ENCODE results near the gene DRP2. TPM values are rescaled to one million over a fixed set of nuclear protein-coding genes. Genes with fewer than 3 reads are reported as not detected.
"Not testable (repeated sequence)": the region's sequence is repeated elsewhere in the genome, so short reads cannot be mapped to it uniquely, and the experiment has no call there.

The DRP2 gene
- not detected for total RNA-seq
- long read RNA-seq, result 0 reads

GRCh38 chrX:101219116-101219863 is at the start of gene DRP2:
DRP2 (plus strand) TSS chrX:101219786; CDS start chrX:101231648, 11,862 bp downstream.
- H3K4me3 ChIP-seq, result no peak within 1 kb of the TSS
- no peak for TF ChIP-seq CTCF (IDR thresholded peaks at IDR 0.05)
- H3K4me1 ChIP-seq, result no peaks in the 10 kb centered on the region
- H3K27ac ChIP-seq, result no peak within 1 kb of the TSS
- H3K36me3 ChIP-seq, result no peaks in the 10 kb centered on the region
- DNase-seq (no peak), ATAC-seq (no peak)
- no peaks in the 10 kb centered on the region for H3K27me3 ChIP-seq (ENCODE audit: low read depth)
- no peaks in the 10 kb centered on the region for H3K9me3 ChIP-seq
- intact Hi-C loops (cut with DNase I), result no loop called here

GRCh38 chrX:101171883-101172400 is 47.6 kb upstream of the DRP2 start:
- DNase-seq (no peak), ATAC-seq (no peak)
- H3K27ac ChIP-seq, result no peak overlapping the region
- H3K4me3 ChIP-seq, result no peak overlapping the region
- no peaks in the 10 kb centered on the region for H3K9me3 ChIP-seq
- no peaks in the 10 kb centered on the region for H3K36me3 ChIP-seq
- H3K27me3 ChIP-seq (ENCODE audit: low read depth), result no peaks in the 10 kb centered on the region
- intact Hi-C loops (cut with DNase I), result no loop called here
- no peak for TF ChIP-seq CTCF (IDR thresholded peaks at IDR 0.05)
- H3K4me1 ChIP-seq, result no peaks in the 10 kb centered on the region

GRCh38 chrX:101176439-101176838 is 43.1 kb upstream of the DRP2 start:
- DNase-seq, result no peak
- intact Hi-C loops (cut with DNase I), result no loop called here
- no peak overlapping the region for H3K27ac ChIP-seq
- no peaks in the 10 kb centered on the region for H3K36me3 ChIP-seq
- H3K4me1 ChIP-seq, result no peaks in the 10 kb centered on the region
- no peaks in the 10 kb centered on the region for H3K27me3 ChIP-seq (ENCODE audit: low read depth)
- no peak for TF ChIP-seq CTCF (IDR thresholded peaks at IDR 0.05)
- no peaks in the 10 kb centered on the region for H3K9me3 ChIP-seq
- ATAC-seq, result no peak
- H3K4me3 ChIP-seq, result no peak overlapping the region

GRCh38 chrX:101184876-101185275 is 34.7 kb upstream of the DRP2 start:
- H3K4me1 ChIP-seq; H3K36me3 ChIP-seq; H3K27me3 ChIP-seq (ENCODE audit: low read depth); intact Hi-C loops (cut with DNase I); DNase-seq; H3K4me3 ChIP-seq; H3K27ac ChIP-seq; ATAC-seq; H3K9me3 ChIP-seq: not testable (repeated sequence)

- H3K27me3 ChIP-seq (ENCODE audit: low read depth); H3K27ac ChIP-seq; H3K36me3 ChIP-seq; H3K9me3 ChIP-seq; H3K4me3 ChIP-seq; H3K4me1 ChIP-seq; ATAC-seq; intact Hi-C loops (cut with DNase I); DNase-seq: not testable (repeated sequence)
These were observed 31.6 kb upstream of the DRP2 start for GRCh38 chrX:101187961-101188360.

GRCh38 chrX:101190736-101191135 is 28.9 kb upstream of the DRP2 start:
- H3K27ac ChIP-seq, result no peak overlapping the region
- intact Hi-C loops (cut with DNase I), result no loop called here
- H3K27me3 ChIP-seq (ENCODE audit: low read depth), result no peaks in the 10 kb centered on the region
- ATAC-seq (no peak), DNase-seq (no peak)
- no peaks in the 10 kb centered on the region for H3K9me3 ChIP-seq
- H3K36me3 ChIP-seq, result no peaks in the 10 kb centered on the region
- TF ChIP-seq CTCF (IDR thresholded peaks at IDR 0.05), result no peak
- no peak overlapping the region for H3K4me3 ChIP-seq
- H3K4me1 ChIP-seq, result no peaks in the 10 kb centered on the region

All from lower lobe of right lung (tissue), 2 donors.